Heart right ventricle (tissue), 16 donors: Measurements from ENCODE around the gene CAMK2G. TPM values are rescaled to one million over a fixed set of nuclear protein-coding genes. Genes with fewer than 3 reads are reported as not detected.

Experiments
- ATAC-seq, 8 donors: fragments of 200-7000 bp; cut with Tn5 transposase; one replicate each; pipeline ENCODE4 v1.9.1; 2020; ENCODE audit warnings: mild to moderate bottlenecking in 8 of 8, moderate library complexity in 8 of 8, moderate number of reproducible peaks in 1 of 8
- DNase-seq, 2 donors: peaks; one replicate each; pipeline ENCODE4 v3.0.0-alpha.2; 2020
- H3K27ac ChIP-seq, 10 donors: fragments of 200-600 bp; sonication (generic) in 2 of 10; one replicate each; pipeline versions ENCODE4 v1.5.0 to v1.8.0; 2020 to 2022; ENCODE audit warnings: mild to moderate bottlenecking in 3 of 10
- H3K27me3 ChIP-seq, 7 donors: fragments of 200-600 bp; one replicate each; pipeline ENCODE4 v1.8.0; 2021 to 2022; ENCODE audit warnings: mild to moderate bottlenecking in 2 of 7
- H3K36me3 ChIP-seq, 9 donors: fragments of 200-600 bp; sonication (generic) in 1 of 9; one replicate each; pipeline versions ENCODE4 v1.5.0 to v1.8.0; 2020 to 2022; ENCODE audit warnings: mild to moderate bottlenecking in 2 of 9
- H3K4me1 ChIP-seq, 9 donors: fragments of 200-600 bp; sonication (generic) in 1 of 9; one replicate each; pipeline versions ENCODE4 v1.5.0 to v1.8.0; 2020 to 2022; ENCODE audit warnings: mild to moderate bottlenecking in 4 of 9
- H3K4me3 ChIP-seq, 10 donors: fragments of 200-600 bp; sonication (generic) in 2 of 10; one replicate each; pipeline versions ENCODE4 v1.5.0 to v1.8.0; 2020 to 2022; ENCODE audit warnings: mild to moderate bottlenecking in 7 of 10, moderate library complexity in 2 of 10
- H3K9me3 ChIP-seq, 11 donors: fragments of 200-600 bp in 10 of 11; sonication (generic) in 2 of 11; one replicate each; pipeline versions ENCODE4 v1.5.0 to v1.8.0; 2013 to 2022; ENCODE audit warnings: mild to moderate bottlenecking in 2 of 11, control low read depth in 1 of 11, moderate library complexity in 1 of 11
- CTCF ChIP-seq, 9 donors: fragments of 200-600 bp; sonication (generic) in 2 of 9; IDR thresholded peaks; one replicate each; pipeline versions ENCODE4 v1.5.0 to v1.8.0; 2021 to 2022; ENCODE audit warnings: antibody characterized with exemption in 9 of 9, mild to moderate bottlenecking in 5 of 9, moderate library complexity in 1 of 9
- WGBS, 2 donors: extraction: QIAGEN DNeasy Blood & Tissue Kit; methylation state at CpG; one replicate each; pipeline ENCODE4 v1.1.7; 2013; ENCODE audit warnings: inconsistent platforms in 1 of 2; 5-methylcytosine and 5-hydroxymethylcytosine counted together
- intact Hi-C, 10 donors: fragments of 100-400 bp; cut with DNase I; formaldehyde crosslinking; loops; one replicate each; pipeline versions ENCODE4 v1.11.1 to v1.14.2; 2022
- long read RNA-seq, 3 donors: library from polyadenylated mRNA; unstranded; transcript quantifications; one replicate each; pipeline ENCODE4 v2.0.0, GENCODE V29; 2020 to 2021
- polyA plus RNA-seq, 2 donors: library from polyadenylated mRNA; stranded (reverse); fragments of 200-250 nt; gene quantifications; one replicate each; pipeline ENCODE4 v1.2.3, GENCODE V29; 2013
- total RNA-seq, 10 donors: library from RNA; stranded (reverse); fragmentation: NEBNext Ultra II Directional in 3 of 10; extraction: Animal tissue kit (Norgen Biotek cat#: 25700) in 3 of 10; gene quantifications; one replicate each; pipeline versions ENCODE4 v1.2.1 to v1.2.4, GENCODE V29; 2021 to 2023
- donor health status: Arrhythmogenic right ventricular cardiomyopathy.
- donor health status: ischemic (EF 13 %, LVEDD 7.1; RV severe dilation, severe dysfunction).
- donor health status: healthy with polysubstance abuse.
- donor health status: DM: no; HTN: yes; CAD: no.
- donor health status: DM: no; HTN: no; CAD: no.
- donor health status: ischemic (EF 25% LVEDD 6.9; RV normal size, moderate dysfunction).
- donor health status: ischemic (EF 25% LVEDD 5.7; RV mildly dilated, moderate dysfunction).
- donor health status: healthy.
- donor health status: DM: yes; HTN: yes; CAD: no.
- donor health status: Ischemic cardiomyopathy.
- donor health status: ischemic (EF 35%, LVEDD 5.7; RV mildly dilated, moderate dysfunction).
- donor health status: nonischemic (EF 11% LVEDD 7.7; RV severe dilation, severe dysfunction).
- donor health status: DM: yes; HTN: yes; CAD: no.
- donor health status: PGD.
- donor health status: ischemic (EF 29% LVEDD 5.4; RV normal size, mild dysfunction).
- donor health status: nonischemic (EF 23%, LVEDD 6.1; RV moderate dilation, normal function).

CAMK2G gene
- total RNA-seq (10 to 100 TPM in 9 of 10 donors, 1 to 10 TPM in 1; 9.4 to 16.7 (median 12.7) TPM), polyA plus RNA-seq (1 to 10 TPM; 8.5 to 9.9 TPM)
- long read RNA-seq, donor 1, partial matches to known transcripts: 3 of 9 reads
- long read RNA-seq, donor 1, other reads (novel, unspliced or antisense): 5 of 9 reads
- long read RNA-seq, donor 2, partial matches to known transcripts: 0 of 13 reads
- long read RNA-seq, donor 2, other reads (novel, unspliced or antisense): 9 of 13 reads
- long read RNA-seq, donor 3, transcript CAMK2G-202 (21 exons, 3,720 nt): minor isoform, 8 of 63 reads
- long read RNA-seq, donor 3, transcript CAMK2G-206 (21 exons, 3,767 nt): major isoform, 9 of 63 reads
- long read RNA-seq, donor 3, partial matches to known transcripts: 4 of 63 reads
- long read RNA-seq, donor 3, other reads (novel, unspliced or antisense): 37 of 63 reads

DNA sequence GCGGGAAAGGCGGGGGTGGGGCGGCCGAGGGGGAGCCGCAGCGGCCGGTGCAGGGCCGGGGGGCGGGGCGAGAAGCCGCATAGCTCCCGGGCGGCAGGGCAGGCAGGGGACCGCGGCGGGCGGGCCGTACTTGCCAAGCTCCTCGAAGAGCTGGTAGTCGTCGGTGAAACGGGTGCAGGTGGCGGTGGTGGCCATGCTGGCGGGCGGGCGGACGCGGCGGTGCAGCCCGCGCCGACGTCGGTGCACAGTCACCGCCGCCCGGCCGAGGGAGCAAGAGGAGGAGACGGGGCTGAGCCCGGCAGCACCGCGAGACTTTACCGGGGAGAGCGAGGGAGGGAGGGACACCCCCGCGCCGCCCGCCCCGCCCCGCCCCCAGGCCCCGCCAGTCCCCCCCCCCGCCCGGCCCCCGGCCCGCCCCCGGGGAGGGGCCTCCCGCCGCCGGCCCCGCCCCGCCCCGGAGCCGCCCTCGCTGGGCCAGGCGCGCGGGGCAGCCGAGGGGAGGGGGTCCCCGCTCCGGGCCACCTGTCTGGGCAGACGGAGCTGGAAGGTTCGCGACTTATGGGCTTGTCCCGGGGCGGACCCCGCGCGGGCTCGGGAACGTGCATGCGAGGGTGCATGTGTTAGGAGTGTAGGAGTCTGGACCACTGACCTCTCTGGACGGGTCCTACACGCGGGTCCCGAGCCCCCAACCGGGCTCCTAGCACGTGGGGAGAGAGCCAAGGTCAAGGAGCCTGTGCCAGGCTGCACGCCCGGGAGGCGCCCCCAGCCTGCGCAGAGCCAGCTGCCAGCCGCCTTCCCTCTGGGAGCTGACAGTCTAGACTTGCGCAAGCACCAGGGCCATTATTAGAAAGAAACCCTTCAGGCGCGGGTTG, at the start of gene CAMK2G:
CAMK2G (minus strand) TSS at position 289 of the 872 bp plus-strand sequence; CDS start at position 195, 94 bp downstream.
- Histone ChIP-seq H3K27me3 (no peaks in the 10 kb centered on the region), H3K4me3 (peak within 1 kb of the TSS; percentile 44 to 96 (median 82)), H3K36me3 (peaks cover 0 to 30% (median 0%) of the 10 kb centered on the region in 9 donors), H3K4me1 (peaks cover 0 to 43% (median 25%) of the 10 kb centered on the region in 9 donors), H3K9me3 (no peaks in the 10 kb centered on the region), H3K27ac (peak within 1 kb of the TSS in 9 of 10 donors; percentile 35 to 83 (median 55))
- peak; percentile 85 to 96 (median 92) for ATAC-seq
- intact Hi-C loops: no loop called here
- TF ChIP-seq CTCF (IDR thresholded peaks at IDR 0.05): peak in 2 of 9 donors; percentile 9 to 14
- 1 to 3% methylated on average over 51 to 92 of the region's 95 CpGs for WGBS, 2 donors
- peak; percentile 86 to 87 for DNase-seq

- Histone ChIP-seq H3K36me3 (no peaks in the 10 kb centered on the region), H3K4me3 (no peak overlapping the region), H3K27me3 (no peaks in the 10 kb centered on the region), H3K27ac (no peak overlapping the region), H3K4me1 (peaks cover 0 to 26% (median 9%) of the 10 kb centered on the region in 9 donors), H3K9me3 (peaks cover 0 to 10% (median 0%) of the 10 kb centered on the region in 11 donors)
- 93 to 97% methylated on average over 2 of the region's 2 CpGs for WGBS, 2 donors
- intact Hi-C loops: no loop called here
- DNase-seq: no peak
- no peak for ATAC-seq
- no peak for TF ChIP-seq CTCF (IDR thresholded peaks at IDR 0.05)
These were observed 48.4 kb upstream of the CAMK2G start for GRCh38 chr10:73922864-73923133.

DNA sequence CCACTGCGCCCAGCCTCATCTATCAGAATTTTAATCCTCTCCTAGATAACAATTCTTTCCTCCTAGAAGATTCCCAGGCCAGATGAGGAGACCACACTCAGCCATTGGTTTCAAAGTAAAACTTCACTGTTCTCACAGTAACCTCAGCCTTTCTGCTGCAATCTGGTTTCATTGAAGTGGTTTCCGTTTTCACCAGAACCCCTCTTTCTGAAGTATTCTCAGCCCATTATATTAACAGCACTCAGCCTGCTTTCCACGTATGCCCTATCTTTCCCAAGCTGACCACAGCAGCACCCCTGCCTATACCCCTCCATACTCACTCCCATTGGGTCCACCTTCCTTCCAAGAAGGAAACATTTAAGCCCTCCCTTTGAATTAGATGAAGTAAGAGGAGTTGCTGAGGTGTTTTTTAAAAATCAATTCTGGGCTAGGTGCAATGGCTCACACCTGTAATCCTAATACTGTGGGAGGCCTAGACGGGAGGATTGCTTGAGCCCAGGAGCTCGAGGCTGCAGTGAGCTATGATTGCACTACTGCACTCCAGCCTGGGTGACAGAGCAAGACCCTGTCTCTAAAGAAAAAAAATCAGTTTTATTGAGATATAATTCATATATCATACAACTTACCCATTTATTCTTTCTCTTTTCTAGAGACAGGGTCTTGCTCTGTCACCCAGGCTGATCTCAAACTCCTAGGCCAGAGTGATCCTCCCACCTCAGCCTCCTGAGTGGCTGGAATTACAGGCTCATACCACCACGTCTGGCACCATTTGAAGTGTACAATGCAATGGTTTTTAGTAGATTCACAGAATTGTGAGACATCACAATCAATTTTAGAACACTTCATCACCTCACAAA, 47.9 kb upstream of the CAMK2G start:
- Histone ChIP-seq H3K36me3 (peaks cover 0 to 2% (median 0%) of the 10 kb centered on the region in 9 donors), H3K27me3 (no peaks in the 10 kb centered on the region), H3K4me3 (no peak overlapping the region), H3K27ac (no peak overlapping the region), H3K9me3 (peaks cover 0 to 10% (median 0%) of the 10 kb centered on the region in 11 donors), H3K4me1 (peaks cover 0 to 31% (median 12%) of the 10 kb centered on the region in 9 donors)
- 93 to 97% methylated on average over 6 of the region's 6 CpGs for WGBS, 2 donors
- ATAC-seq (no peak), DNase-seq (no peak)
- intact Hi-C loops: no loop called here
- TF ChIP-seq CTCF (IDR thresholded peaks at IDR 0.05): no peak
